Ovary (tissue), 10 donors: ENCODE data around the gene TRIML2. TPM values are rescaled to one million over a fixed set of nuclear protein-coding genes. Genes with fewer than 3 reads are reported as not detected.

ENCODE experiments used
- DNase-seq, 5 donors: peaks; one replicate each; pipeline ENCODE4 v3.0.0-alpha.2; 2019 to 2020
- H3K27ac ChIP-seq, 2 donors: fragments of 200-600 bp; one replicate each; pipeline versions ENCODE4 v1.5.1 to v1.8.0; 2019 to 2022
- H3K27me3 ChIP-seq: fragments of 200-600 bp; one replicate; pipeline ENCODE4 v1.8.0; 2022
- H3K36me3 ChIP-seq: fragments of 200-600 bp; sonication (generic); one replicate; pipeline ENCODE4 v1.5.1; 2019
- H3K4me1 ChIP-seq: one replicate; pipeline ENCODE4 v1.8.1; 2013; ENCODE audit warnings: mild to moderate bottlenecking, moderate library complexity; ENCODE audit not compliant: insufficient read depth
- H3K4me3 ChIP-seq: fragments of 200-600 bp; sonication (generic); one replicate; pipeline ENCODE4 v1.5.1; 2017
- H3K9me3 ChIP-seq, 2 donors: fragments of 200-600 bp in 1 of 2; sonication (generic) in 1 of 2; one replicate each; pipeline versions ENCODE4 v1.5.1 to v1.8.1; 2013 to 2019; ENCODE audit warnings: mild to moderate bottlenecking in 1 of 2, moderate library complexity in 1 of 2
- EP300 ChIP-seq: sonication (generic); formaldehyde crosslinking; IDR thresholded peaks from one replicate; pipeline ENCODE4 v1.6.1; 2017; ENCODE audit warnings: antibody characterized with exemption
- POLR2A ChIP-seq: fragments of 450-650 bp; IDR thresholded peaks from one replicate; pipeline ENCODE4 v1.6.1; 2017; ENCODE audit warnings: antibody characterized with exemption, mild to moderate bottlenecking, moderate library complexity
- WGBS, 3 donors: extraction: QIAGEN DNeasy Blood & Tissue Kit in 1 of 3; methylation state at CpG; one replicate each; pipeline versions ENCODE4 v1.1.5 to v1.1.7; 2013 to 2017; 5-methylcytosine and 5-hydroxymethylcytosine counted together
- intact Hi-C, 4 donors: fragments of 100-400 bp; cut with DNase I; formaldehyde crosslinking; loops; one replicate each; pipeline versions ENCODE4 v1.11.0 to v1.15.1; 2022 to 2023
- long read RNA-seq, 3 donors: library from polyadenylated mRNA in 2 of 3; unstranded in 2 of 3; transcript quantifications; one replicate each; pipeline ENCODE4 v2.0.0 and lab custom pipeline, GENCODE V29; 2021 to 2026
- polyA plus RNA-seq, 2 donors: library from polyadenylated mRNA; stranded (reverse); fragments of 200-250 nt in 1 of 2; fragments of 350-450 nt in 1 of 2; fragmentation: Illumina TruSeq in 1 of 2; extraction: RNeasy Lipid Tissue Mini Kit (QIAGEN cat#74804) in 1 of 2; gene quantifications; one replicate each; pipeline ENCODE4 v1.2.3, GENCODE V29; 2013 to 2014
- total RNA-seq, 7 donors: library from RNA; depleted of rRNA in 2 of 7; stranded (reverse); fragments of >200 nt in 2 of 7; fragmentation: NEBNext Ultra II Directional in 3 of 7; extraction: Animal tissue kit (Norgen Biotek cat#: 25700) in 3 of 7; gene quantifications; one replicate each; pipeline versions ENCODE4 v1.1.0 to v1.2.4, GENCODE V29; 2016 to 2023
- TF ChIP-seq, protein P1 (sequence below), 3 donors: fragments of 450-650 bp in 2 of 3; fragments of 200-600 bp in 1 of 3; IDR thresholded peaks; one replicate each; pipeline versions ENCODE4 v1.5.1 to v1.8.0; 2016 to 2022; ENCODE audit warnings: antibody characterized with exemption in 3 of 3, mild to moderate bottlenecking in 1 of 3
- donor health status: DM: no; HTN: no; CAD: no; lungs with moderate emphysema.
- donor health status: DM: no; HTN: no; CAD: no.
- donor health status: Bipolar disorder and iron deficiency.
- donor health status: DM: yes; HTN: yes; CAD: no.
- donor health status: DM: no; HTN: no; CAD: no.
- donor health status: DM: yes; HTN: yes; CAD: no.

The TRIML2 gene, protein sequence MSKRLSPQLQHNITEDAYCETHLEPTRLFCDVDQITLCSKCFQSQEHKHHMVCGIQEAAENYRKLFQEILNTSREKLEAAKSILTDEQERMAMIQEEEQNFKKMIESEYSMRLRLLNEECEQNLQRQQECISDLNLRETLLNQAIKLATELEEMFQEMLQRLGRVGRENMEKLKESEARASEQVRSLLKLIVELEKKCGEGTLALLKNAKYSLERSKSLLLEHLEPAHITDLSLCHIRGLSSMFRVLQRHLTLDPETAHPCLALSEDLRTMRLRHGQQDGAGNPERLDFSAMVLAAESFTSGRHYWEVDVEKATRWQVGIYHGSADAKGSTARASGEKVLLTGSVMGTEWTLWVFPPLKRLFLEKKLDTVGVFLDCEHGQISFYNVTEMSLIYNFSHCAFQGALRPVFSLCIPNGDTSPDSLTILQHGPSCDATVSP
- not detected for total RNA-seq
- not detected for polyA plus RNA-seq
- long read RNA-seq, donor 1: 0 reads
- long read RNA-seq, donor 2: 0 reads
- long read RNA-seq, donor 3: 0 reads

DNA sequence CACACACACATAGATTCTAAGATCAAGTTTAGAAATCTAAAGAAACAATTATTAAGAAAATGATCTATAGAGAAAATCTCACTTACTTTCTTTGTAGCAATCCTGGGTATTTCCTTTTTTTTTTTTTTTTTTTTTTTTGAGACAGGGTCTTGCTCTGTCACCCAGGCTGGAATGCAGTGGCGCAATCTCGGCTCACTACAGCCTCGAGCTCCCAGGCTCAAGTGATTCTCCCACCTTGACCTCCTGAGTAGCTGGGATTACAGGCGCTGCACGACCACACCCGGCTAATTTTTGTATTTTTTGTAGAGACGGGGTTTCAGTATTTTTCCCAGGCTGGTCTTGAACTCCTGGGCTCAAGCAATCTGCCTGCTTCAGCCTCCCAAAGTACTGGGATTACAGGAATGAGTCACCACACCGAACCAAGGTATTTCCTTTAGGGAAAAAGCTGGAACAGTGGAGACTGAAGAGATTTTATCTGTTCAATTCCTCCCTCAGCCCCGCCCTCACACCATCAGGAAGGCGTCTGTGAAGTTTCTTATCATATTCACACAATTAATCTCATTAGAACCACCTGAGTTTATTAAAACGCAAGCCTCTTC is at the start of gene TRIML2:
TRIML2 (minus strand) TSS at position 447 of the 599 bp plus-strand sequence. CDS start 4,235 bp downstream, outside the sequence.
- Histone ChIP-seq H3K4me1 (no peaks in the 10 kb centered on the region), H3K27ac (no peak within 1 kb of the TSS), H3K9me3 (no peaks in the 10 kb centered on the region), H3K4me3 (no peak within 1 kb of the TSS), H3K36me3 (no peaks in the 10 kb centered on the region), H3K27me3 (no peaks in the 10 kb centered on the region)
- DNase-seq: no peak
- TF ChIP-seq POLR2A (no peak), EP300 (no peak)
- TF ChIP-seq, protein P1, sequence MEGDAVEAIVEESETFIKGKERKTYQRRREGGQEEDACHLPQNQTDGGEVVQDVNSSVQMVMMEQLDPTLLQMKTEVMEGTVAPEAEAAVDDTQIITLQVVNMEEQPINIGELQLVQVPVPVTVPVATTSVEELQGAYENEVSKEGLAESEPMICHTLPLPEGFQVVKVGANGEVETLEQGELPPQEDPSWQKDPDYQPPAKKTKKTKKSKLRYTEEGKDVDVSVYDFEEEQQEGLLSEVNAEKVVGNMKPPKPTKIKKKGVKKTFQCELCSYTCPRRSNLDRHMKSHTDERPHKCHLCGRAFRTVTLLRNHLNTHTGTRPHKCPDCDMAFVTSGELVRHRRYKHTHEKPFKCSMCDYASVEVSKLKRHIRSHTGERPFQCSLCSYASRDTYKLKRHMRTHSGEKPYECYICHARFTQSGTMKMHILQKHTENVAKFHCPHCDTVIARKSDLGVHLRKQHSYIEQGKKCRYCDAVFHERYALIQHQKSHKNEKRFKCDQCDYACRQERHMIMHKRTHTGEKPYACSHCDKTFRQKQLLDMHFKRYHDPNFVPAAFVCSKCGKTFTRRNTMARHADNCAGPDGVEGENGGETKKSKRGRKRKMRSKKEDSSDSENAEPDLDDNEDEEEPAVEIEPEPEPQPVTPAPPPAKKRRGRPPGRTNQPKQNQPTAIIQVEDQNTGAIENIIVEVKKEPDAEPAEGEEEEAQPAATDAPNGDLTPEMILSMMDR (IDR thresholded peaks at IDR 0.05): no peak
- 60 to 65% (median 63%) methylated on average over 11 of the region's 11 CpGs for WGBS, 3 donors
- intact Hi-C loops: no loop called here

DNA sequence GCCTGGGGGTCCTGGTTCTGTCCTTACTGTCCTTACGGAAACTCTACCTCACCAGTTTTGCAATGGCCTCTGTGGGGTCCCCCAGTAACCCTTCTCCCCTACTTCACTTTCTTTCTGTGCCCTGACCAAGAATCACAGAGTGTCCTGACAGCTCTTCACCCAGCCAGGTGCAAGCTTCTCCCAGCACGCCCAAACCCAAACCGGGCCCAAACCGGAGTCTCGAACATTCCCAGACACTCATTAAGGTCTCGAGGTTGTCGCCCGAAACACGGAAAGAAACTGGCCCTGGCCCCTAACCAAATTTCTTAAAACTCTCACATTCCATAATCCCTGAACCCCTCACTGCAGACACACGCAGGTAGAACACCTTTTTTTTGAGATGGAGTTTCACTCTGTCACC is 48.9 kb upstream of the TRIML2 start:
- Histone ChIP-seq H3K27ac (no peak overlapping the region), H3K27me3 (no peaks in the 10 kb centered on the region), H3K9me3 (no peaks in the 10 kb centered on the region), H3K36me3 (no peaks in the 10 kb centered on the region), H3K4me3 (no peak overlapping the region), H3K4me1 (no peaks in the 10 kb centered on the region)
- intact Hi-C loops: no loop called here
- no peak for DNase-seq
- WGBS, 3 donors: 92 to 96% (median 93%) methylated on average over 10 of the region's 10 CpGs
- TF ChIP-seq EP300: no peak
- TF ChIP-seq, protein P1 (IDR thresholded peaks at IDR 0.05): no peak
- no peak for TF ChIP-seq POLR2A

DNA sequence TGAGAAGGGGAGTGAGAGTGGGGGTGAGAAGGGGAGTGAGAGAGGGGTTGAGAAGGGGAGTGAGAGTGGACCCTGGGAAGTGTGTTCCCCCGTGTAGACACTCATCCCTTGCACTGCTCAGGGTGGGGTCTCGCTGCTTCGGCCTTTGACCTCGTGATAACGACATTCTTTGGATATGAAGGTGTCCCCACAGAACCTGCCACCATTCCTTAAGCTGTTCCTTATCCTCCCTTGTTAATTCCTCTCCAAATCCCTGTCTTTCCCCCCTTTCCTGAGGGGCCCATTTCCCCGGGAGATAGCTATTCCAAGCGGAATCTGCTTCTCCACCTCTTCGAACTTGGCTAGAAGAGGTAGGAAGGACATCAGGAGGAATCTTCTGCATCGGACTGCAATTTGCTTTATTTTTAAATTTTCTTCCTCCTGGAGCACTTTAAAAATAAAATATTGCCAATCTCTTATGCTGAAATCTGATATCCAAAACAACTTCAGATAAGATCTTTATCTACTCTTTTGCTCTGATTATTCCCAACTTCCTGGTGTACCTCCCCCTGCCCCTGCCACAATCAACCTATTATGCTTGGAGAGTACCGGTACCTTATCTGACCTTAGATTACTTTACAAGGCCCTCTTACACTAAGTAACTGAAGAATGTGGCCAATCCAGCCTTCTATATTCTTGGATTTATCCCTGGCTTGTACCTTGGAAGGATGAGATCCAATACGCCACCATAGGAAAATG is 45.4 kb upstream of the TRIML2 start:
- no peaks in the 10 kb centered on the region for H3K9me3 ChIP-seq
- H3K27ac ChIP-seq: no peak overlapping the region
- H3K36me3 ChIP-seq: no peaks in the 10 kb centered on the region
- WGBS, 3 donors: 77 to 92% (median 84%) methylated on average over 11 of the region's 11 CpGs
- H3K4me1 ChIP-seq: no peaks in the 10 kb centered on the region
- intact Hi-C loops: no loop called here
- H3K27me3 ChIP-seq: no peaks in the 10 kb centered on the region
- TF ChIP-seq POLR2A: no peak
- TF ChIP-seq, protein P1 (IDR thresholded peaks at IDR 0.05): no peak
- TF ChIP-seq EP300: no peak
- no peak overlapping the region for H3K4me3 ChIP-seq
- DNase-seq: no peak

DNA sequence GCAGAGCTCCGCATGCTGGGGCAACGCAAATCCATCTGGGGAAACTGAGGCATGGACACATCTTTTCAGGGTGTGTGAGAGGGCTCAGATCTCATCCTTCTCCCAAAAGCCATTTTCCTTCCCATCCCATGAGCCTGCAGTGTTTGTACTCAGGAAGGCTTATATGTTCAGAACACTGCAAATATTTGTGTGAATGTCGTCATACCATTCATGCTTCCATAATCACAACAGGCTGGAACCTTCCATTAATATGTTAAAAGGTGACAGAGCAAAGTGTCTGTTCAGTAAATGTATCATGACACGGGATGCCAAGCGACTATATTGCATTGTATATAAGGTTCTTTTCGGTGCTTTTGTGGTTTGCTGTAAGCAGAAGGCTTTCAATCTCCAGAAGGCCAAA is 38.4 kb upstream of the TRIML2 start:
- WGBS, 3 donors: 86 to 94% (median 87%) methylated on average over 6 of the region's 6 CpGs
- TF ChIP-seq EP300 (no peak), POLR2A (no peak)
- TF ChIP-seq, protein P1 (IDR thresholded peaks at IDR 0.05): no peak
- Histone ChIP-seq H3K4me3 (no peak overlapping the region), H3K9me3 (no peaks in the 10 kb centered on the region), H3K27me3 (no peaks in the 10 kb centered on the region), H3K36me3 (no peaks in the 10 kb centered on the region), H3K27ac (no peak overlapping the region), H3K4me1 (no peaks in the 10 kb centered on the region)
- intact Hi-C loops: no loop called here
- no peak for DNase-seq
